CMK (cell line): ENCODE results near the gene LAMTOR2.

Experiments
- DNase-seq: peaks from one replicate; pipeline ENCODE4 v3.0.0-alpha.2; 2010; ENCODE audit warnings: low read depth

Gene LAMTOR2

GRCh38 chr1:156099282-156099681, 44.7 kb downstream of the LAMTOR2 start:
- no peak for DNase-seq

GRCh38 chr1:156100205-156100995, 45.8 kb downstream of the LAMTOR2 start:
- DNase-seq: no peak

GRCh38 chr1:156101880-156102279, 47.3 kb downstream of the LAMTOR2 start:
- DNase-seq: no peak

- DNase-seq: no peak
Measured at GRCh38 chr1:156102633-156103511, 48.3 kb downstream of the LAMTOR2 start.

GRCh38 chr1:156103521-156103947, 49.0 kb downstream of the LAMTOR2 start:
- no peak for DNase-seq

GRCh38 chr1:156104065-156104810, 49.7 kb downstream of the LAMTOR2 start:
- DNase-seq: no peak

- no peak for DNase-seq
Measured at GRCh38 chr1:156104861-156105832, 50.6 kb downstream of the LAMTOR2 start.

- no peak for DNase-seq
Measured at GRCh38 chr1:156106624-156107488, 52.3 kb downstream of the LAMTOR2 start.

- no peak for DNase-seq
Measured at GRCh38 chr1:156108057-156108456, 53.5 kb downstream of the LAMTOR2 start.
